Suppressor macrophage (primary cell): ENCODE results near the gene ACER3.
A peak's percentile ranks its signal among the peaks of the same experiment; 100 is the strongest.
"Not testable (repeated sequence)": the region's sequence is repeated elsewhere in the genome, so short reads cannot be mapped to it uniquely, and the experiment has no call there.

Experiments used
- DNase-seq, 4 experiments: peaks; one replicate each; pipeline ENCODE4 v3.0.0-alpha.2; 2020 to 2022

ACER3 gene

GRCh38 chr11:77061258-77061657 lies 200.5 kb downstream of the ACER3 start:
- not testable (repeated sequence) for DNase-seq

GRCh38 chr11:77062924-77063323 lies 202.2 kb downstream of the ACER3 start:
- DNase-seq: no peak

- DNase-seq: no peak
Measured at GRCh38 chr11:77063407-77063806, 202.7 kb downstream of the ACER3 start.

- no peak for DNase-seq
Measured at GRCh38 chr11:77063861-77064260, 203.1 kb downstream of the ACER3 start.

- DNase-seq: no peak
Measured at GRCh38 chr11:77064648-77065217, 204.0 kb downstream of the ACER3 start.

- DNase-seq: peak; percentile 74 to 89 (median 86)
Measured at GRCh38 chr11:77065878-77066228, 205.1 kb downstream of the ACER3 start.

GRCh38 chr11:77066229-77067042 lies 205.7 kb downstream of the ACER3 start, which contains the start of gene CAPN5:
Gene CAPN5, plus strand, starts transcription at chr11:77066971. Its CDS starts 17,916 bp downstream, at chr11:77084887.
- DNase-seq: peak; percentile 91 to 98 (median 96)

- DNase-seq: no peak
Measured at GRCh38 chr11:77067861-77068443, 207.2 kb downstream of the ACER3 start.

GRCh38 chr11:77068457-77069335 lies 208.0 kb downstream of the ACER3 start:
- DNase-seq: no peak

GRCh38 chr11:77069336-77069968 lies 208.7 kb downstream of the ACER3 start:
- DNase-seq: no peak

- DNase-seq: no peak
Measured at GRCh38 chr11:77069969-77070582, 209.4 kb downstream of the ACER3 start.

- DNase-seq: no peak
Measured at GRCh38 chr11:77071077-77071476, 210.4 kb downstream of the ACER3 start.

- peak; percentile 48 to 74 (median 67) for DNase-seq
Measured at GRCh38 chr11:77071671-77072605, 211.2 kb downstream of the ACER3 start.

GRCh38 chr11:77072851-77073327 lies 212.2 kb downstream of the ACER3 start:
- no peak for DNase-seq

- DNase-seq: no peak
Measured at GRCh38 chr11:77073328-77074001, 212.7 kb downstream of the ACER3 start.

GRCh38 chr11:77074205-77074604 lies 213.5 kb downstream of the ACER3 start:
- DNase-seq: no peak

GRCh38 chr11:77074626-77075221 lies 214.0 kb downstream of the ACER3 start:
- DNase-seq: no peak

GRCh38 chr11:77075425-77075905 lies 214.7 kb downstream of the ACER3 start:
- DNase-seq: no peak
